GM18873 (cell line): ENCODE results near the gene REPS2.

ENCODE experiments used
- ATAC-seq: cut with Tn5 transposase; IDR thresholded peaks from one replicate; pipeline ENCODE4 v1.9.1; 2021; ENCODE audit warnings: mild to moderate bottlenecking, moderate library complexity, moderate number of reproducible peaks; ENCODE audit not compliant: unreplicated experiment, low FRiP score

Gene REPS2

GRCh38 chrX:17075004-17075403 lies 128.5 kb downstream of the REPS2 start:
- ATAC-seq, result no peak

GRCh38 chrX:17077361-17077760 lies 130.9 kb downstream of the REPS2 start:
- no peak for ATAC-seq

- ATAC-seq, result no peak
Observed at GRCh38 chrX:17078031-17078720, 131.7 kb downstream of the REPS2 start.

DNA sequence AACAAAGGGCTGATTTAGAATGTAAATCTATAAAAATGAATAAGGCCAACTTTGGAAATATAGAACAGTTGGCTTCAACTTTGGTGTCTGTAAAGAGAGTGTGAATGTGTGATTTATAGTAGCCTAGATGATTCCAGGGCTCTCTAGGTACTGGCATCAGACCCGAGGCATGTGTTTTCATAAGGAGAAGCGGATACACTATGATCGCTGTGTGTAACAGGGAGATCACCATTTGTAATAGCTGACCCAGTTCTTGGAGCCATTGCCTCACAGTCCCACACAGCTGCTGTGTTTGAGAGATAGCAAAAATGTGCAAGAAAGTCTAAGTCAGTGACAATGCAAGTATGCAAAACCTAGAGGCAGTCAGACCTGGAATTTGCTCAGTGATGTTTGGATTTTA lies 135.1 kb downstream of the REPS2 start:
- no peak for ATAC-seq

GRCh38 chrX:17081968-17082367 lies 135.5 kb downstream of the REPS2 start:
- no peak for ATAC-seq

GRCh38 chrX:17082831-17083230 lies 136.4 kb downstream of the REPS2 start:
- no peak for ATAC-seq

DNA sequence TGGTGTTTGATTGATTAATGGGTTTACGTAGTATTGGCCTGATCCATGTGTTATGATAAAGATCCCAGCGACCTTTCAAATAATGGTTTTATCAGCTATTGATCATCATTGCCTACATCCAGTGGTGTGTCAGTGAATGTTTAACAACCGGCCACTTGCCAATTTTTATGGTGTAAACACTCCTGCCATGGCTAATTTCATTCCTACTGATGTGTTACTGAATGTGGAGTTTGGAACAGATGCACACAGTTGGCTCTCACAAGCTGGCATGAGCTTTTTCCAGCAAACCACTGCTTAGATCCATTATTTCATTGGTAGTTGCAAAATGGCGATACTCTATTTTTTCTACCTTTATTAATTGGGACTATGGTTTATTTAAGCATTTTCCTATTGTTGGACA lies 139.9 kb downstream of the REPS2 start:
- no peak for ATAC-seq

- no peak for ATAC-seq
Observed at GRCh38 chrX:17095161-17095560, 148.7 kb downstream of the REPS2 start.

- no peak for ATAC-seq
Observed at GRCh38 chrX:17098516-17099247, 152.2 kb downstream of the REPS2 start.

- ATAC-seq, result no peak
Observed at GRCh38 chrX:17104433-17104832, 158.0 kb downstream of the REPS2 start.

DNA sequence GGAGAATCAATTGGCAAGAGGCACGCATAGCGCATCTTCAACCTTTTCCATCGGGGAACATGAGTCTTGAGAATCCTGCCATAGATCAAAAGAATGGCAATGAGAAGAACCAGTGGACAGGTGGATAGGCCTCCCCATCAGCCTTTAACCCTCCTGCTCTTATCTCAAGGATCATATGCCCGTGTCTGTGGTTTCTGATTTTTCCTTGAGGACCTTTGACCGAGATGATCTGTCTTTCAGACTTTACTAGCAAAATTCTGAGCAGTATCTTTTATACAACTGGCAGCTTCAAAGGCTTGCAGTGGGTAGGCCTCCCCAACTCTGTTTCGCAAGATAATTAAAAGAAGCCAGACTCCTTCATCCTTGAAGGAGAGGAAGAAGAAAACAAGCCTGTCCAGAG lies 174.4 kb downstream of the REPS2 start:
- no peak for ATAC-seq

- ATAC-seq, result no peak
Observed at GRCh38 chrX:17154001-17154400, 207.5 kb downstream of the REPS2 start.

DNA sequence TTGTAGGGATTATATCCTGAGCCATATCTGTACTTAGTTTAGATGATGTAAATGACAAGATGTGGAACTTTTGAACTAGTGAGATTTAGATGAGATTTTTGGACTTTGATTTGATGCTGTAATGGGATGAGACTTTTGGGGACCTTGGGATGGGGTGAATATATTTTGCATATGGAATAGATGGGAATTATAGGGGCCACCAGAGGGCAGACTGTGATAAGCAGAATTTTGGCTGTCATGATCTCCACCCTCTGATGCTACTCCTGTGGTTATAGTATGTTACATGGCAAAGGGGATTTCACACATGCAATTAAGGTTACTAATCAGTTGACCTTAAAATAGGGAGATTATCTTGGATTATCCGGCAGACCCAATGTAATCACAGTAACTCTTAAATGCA lies 214.5 kb downstream of the REPS2 start:
- no peak for ATAC-seq

DNA sequence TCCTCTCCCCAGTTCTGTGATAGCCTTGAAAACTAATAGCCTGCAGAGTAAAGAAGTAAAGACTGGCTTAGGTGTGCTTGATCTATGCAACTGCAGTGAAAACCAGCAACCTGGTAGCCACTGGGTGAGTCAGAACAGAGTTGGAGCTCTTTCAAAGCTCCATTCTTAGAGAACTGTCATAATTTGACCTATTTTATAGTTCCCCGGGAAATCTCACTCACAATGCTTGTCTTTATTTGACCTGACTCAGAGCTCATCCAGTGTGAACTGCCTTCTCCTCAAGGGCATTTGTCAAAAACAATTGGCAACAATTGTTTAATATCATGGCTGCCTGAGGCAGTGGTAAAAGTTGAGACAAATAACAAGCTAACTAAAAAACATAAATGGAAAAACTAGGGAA lies 215.5 kb downstream of the REPS2 start:
- ATAC-seq, result no peak

DNA sequence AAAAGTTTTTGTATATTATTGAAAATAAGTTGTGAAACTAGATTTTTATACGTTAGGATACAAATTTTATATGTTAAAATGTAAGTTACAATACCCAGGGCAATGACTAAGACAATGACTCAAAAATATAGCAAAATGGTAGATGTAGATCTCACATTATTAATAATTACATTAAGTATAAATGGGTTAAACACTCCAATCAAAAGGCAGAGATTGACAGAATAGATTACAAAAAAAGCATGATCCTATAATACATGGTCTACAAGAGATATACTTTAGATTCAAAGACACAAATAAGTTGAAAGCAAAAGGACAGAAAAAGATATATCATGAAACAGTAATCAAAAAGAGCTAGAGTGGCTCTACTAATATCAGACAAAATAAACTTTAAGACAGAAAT lies 217.6 kb downstream of the REPS2 start:
- ATAC-seq, result no peak

- no peak for ATAC-seq
Observed at GRCh38 chrX:17164941-17165340, 218.5 kb downstream of the REPS2 start.

DNA sequence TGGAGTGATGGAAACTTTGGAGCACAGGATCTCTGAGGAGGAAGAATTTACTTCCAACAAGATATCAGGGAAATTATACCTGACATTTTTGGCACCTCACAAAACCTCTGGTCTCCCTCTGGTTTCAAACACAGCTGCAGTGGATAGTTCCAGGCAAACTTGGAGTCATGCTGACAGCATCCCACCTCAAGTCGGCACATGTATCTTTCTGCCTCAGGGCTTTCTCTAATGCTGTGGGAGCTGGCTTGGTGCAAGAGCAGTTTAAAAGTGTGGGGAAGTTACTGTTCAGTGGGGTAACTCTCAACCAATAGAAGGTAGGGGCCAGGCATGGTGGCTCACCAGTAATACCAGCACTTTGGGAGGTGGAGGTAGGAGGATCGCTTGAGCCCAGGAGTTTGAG lies 221.5 kb downstream of the REPS2 start:
- no peak for ATAC-seq

DNA sequence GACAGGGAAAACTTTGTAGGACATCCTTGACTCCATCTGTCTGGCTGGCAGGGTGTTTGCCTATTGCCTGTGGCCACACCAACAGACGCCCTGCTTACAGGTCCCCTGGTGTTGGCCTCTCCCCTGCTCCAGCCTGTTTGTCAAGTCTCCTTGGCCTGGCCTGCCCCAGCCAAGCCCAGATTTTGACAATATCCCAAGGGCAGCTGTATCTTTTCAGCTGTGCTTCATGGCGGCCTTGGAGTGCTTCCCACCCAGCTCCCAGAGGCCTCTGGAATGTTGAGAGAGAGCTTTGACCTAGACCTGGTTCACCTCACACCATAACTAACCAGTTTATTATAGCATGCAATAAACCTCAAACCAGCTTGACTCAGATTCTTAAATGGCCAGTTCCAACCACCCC lies 224.5 kb downstream of the REPS2 start:
- no peak for ATAC-seq

DNA sequence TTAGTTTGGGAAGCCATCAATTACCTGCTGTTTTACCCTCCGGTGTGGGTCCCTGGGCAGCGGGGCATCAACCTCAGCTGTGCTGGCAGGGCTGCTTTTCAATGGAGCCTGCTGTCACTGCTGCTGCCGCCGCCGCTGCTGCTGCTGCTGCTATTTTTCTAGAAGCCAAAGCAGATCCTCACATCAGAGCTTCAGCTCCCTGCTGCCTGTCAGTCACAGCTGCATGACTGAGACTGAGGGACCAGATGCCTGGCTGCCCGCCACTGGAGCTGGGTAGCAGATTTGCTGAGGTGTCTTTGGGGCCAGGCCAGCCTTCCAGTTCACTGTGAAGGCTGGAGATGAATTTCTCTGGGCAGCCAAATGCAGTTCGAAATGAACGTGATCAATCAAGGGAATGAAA lies 228.2 kb downstream of the REPS2 start:
- no peak for ATAC-seq

DNA sequence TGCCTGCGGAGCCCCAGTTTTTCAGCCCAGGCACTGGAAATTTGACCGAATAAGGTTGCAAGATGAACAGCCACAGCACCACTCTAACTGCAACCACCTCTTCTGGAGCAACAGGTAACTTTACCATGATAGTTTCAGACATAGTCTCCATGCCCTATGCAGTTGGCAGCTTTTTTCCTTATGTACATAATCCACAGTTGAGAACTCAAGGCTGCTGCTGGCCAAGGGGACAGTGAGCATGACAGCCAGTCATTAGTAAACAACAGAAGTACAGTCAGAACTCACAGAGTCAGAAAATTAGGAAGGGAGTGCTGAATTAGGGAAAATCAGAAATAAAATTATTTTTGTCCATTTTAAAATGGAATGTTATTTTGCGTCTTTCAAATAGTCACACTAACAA lies 235.9 kb downstream of the REPS2 start:
- ATAC-seq, result no peak

DNA sequence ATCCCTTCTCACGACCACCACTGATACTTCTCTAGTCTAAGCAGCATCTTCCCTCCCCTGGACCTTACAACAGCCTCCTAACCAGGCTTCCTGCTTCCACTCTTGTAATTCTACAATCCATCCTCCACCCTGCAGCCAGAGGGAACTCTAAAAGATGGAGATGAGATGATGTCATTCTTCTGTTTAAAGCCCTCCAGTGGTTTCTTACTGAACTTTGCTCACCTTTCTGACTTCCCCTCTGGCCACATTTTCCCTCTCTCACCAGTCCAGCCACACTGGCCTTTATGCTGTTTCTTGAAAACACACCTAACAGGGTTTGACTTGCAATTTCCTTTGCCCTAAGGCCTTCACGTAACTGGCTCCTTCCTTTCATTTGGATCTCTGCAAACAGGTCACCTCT lies 237.1 kb downstream of the REPS2 start:
- ATAC-seq, result no peak

GRCh38 chrX:17185431-17185830 lies 239.0 kb downstream of the REPS2 start:
- ATAC-seq, result no peak
